Measurements from ENCODE around the gene RASGRF2. TPM values are rescaled to one million over a fixed set of nuclear protein-coding genes. Genes with fewer than 3 reads are reported as not detected.

The RASGRF2 gene
- total RNA-seq, 4 donors from 2014 or later: 3.6 to 6.3 (median 4.8) TPM

GRCh38 chr5:81226286-81226685, 266.1 kb downstream of the RASGRF2 start:
- no peak for TF ChIP-seq CTCF (IDR thresholded peaks at IDR 0.05 in 4 of 5, conservative IDR thresholded peaks at IDR 0.05 in 1 of 5)
- TF ChIP-seq POLR2A (IDR thresholded peaks at IDR 0.05): no peak
- in situ Hi-C loops (cut with MboI; ENCODE audit: low sequenced_read_pairs in 4 of 4) (no loop called here), intact Hi-C loops (cut with DNase I; ENCODE audit: low total_unique reads) (no loop called here)
- Histone ChIP-seq H3K4me1 (no peaks in the 10 kb centered on the region), H3K36me3 (no peaks in the 10 kb centered on the region), H3K9me3 (no peaks in the 10 kb centered on the region), H3K27me3 (no peaks in the 10 kb centered on the region), H3K27ac (no peak overlapping the region), H3K4me3 (no peak overlapping the region)
- DNase-seq (no peak), ATAC-seq (no peak)

- intact Hi-C loops (cut with DNase I; ENCODE audit: low total_unique reads): no loop called here
These were observed 266.8 kb downstream of the RASGRF2 start for GRCh38 chr5:81226949-81227348.

GRCh38 chr5:81228084-81228483, 267.9 kb downstream of the RASGRF2 start:
- H3K36me3 ChIP-seq: no peaks in the 10 kb centered on the region
- DNase-seq (no peak), ATAC-seq (no peak)
- H3K27me3 ChIP-seq: no peaks in the 10 kb centered on the region
- H3K4me3 ChIP-seq: no peak overlapping the region
- intact Hi-C loops (cut with DNase I; ENCODE audit: low total_unique reads) (no loop called here), in situ Hi-C loops (cut with MboI; ENCODE audit: low sequenced_read_pairs in 4 of 4) (no loop called here)
- H3K4me1 ChIP-seq: peaks cover 9% of the 10 kb centered on the region in 2 donors
- no peak overlapping the region for H3K27ac ChIP-seq
- TF ChIP-seq POLR2A (IDR thresholded peaks at IDR 0.05): no peak
- no peak for TF ChIP-seq CTCF (IDR thresholded peaks at IDR 0.05 in 4 of 5, conservative IDR thresholded peaks at IDR 0.05 in 1 of 5)
- no peaks in the 10 kb centered on the region for H3K9me3 ChIP-seq

More at GRCh38 chr5:81226949-81227348, 266.8 kb downstream of the RASGRF2 start:
- DNase-seq: no peak
- ATAC-seq: no peak
- in situ Hi-C loops (cut with MboI; ENCODE audit: low sequenced_read_pairs in 4 of 4): no loop called here
- TF ChIP-seq POLR2A (IDR thresholded peaks at IDR 0.05) (no peak), CTCF (IDR thresholded peaks at IDR 0.05 in 4 of 5, conservative IDR thresholded peaks at IDR 0.05 in 1 of 5) (no peak)
- H3K27ac ChIP-seq: no peak overlapping the region
- no peak overlapping the region for H3K4me3 ChIP-seq
- no peaks in the 10 kb centered on the region for H3K36me3 ChIP-seq
- no peaks in the 10 kb centered on the region for H3K9me3 ChIP-seq
- no peaks in the 10 kb centered on the region for H3K27me3 ChIP-seq
- H3K4me1 ChIP-seq: peaks cover 4 to 5% of the 10 kb centered on the region in 2 donors

GRCh38 chr5:81230416-81230815, 270.3 kb downstream of the RASGRF2 start:
- H3K9me3 ChIP-seq: no peaks in the 10 kb centered on the region
- H3K27me3 ChIP-seq: no peaks in the 10 kb centered on the region
- no peak overlapping the region for H3K4me3 ChIP-seq
- DNase-seq (no peak), ATAC-seq (no peak)
- intact Hi-C loops (cut with DNase I; ENCODE audit: low total_unique reads) (loop anchor here (10.0 kb wide), 2 partner anchors 194 to 826 kb away; partner anchors contain the start of gene ZFYVE16), in situ Hi-C loops (cut with MboI; ENCODE audit: low sequenced_read_pairs in 4 of 4) (no loop called here)
- no peak for TF ChIP-seq POLR2A (IDR thresholded peaks at IDR 0.05)
- TF ChIP-seq CTCF (IDR thresholded peaks at IDR 0.05 in 4 of 5, conservative IDR thresholded peaks at IDR 0.05 in 1 of 5): no peak
- peaks cover 23 to 24% of the 10 kb centered on the region in 2 donors for H3K4me1 ChIP-seq
- H3K36me3 ChIP-seq: no peaks in the 10 kb centered on the region
- H3K27ac ChIP-seq: peak overlapping the region in 1 of 4 donors; percentile 98
